HG03097 (cell line): Measurements from ENCODE around the gene TMPRSS6.
"Not testable (repeated sequence)": the region's sequence is repeated elsewhere in the genome, so short reads cannot be mapped to it uniquely, and the experiment has no call there.

Experiments
- ATAC-seq: cut with Tn5 transposase; IDR thresholded peaks from one replicate; pipeline ENCODE4 v1.9.1; 2021; ENCODE audit not compliant: unreplicated experiment, low FRiP score

TMPRSS6 gene

GRCh38 chr22:37090920-37091695, 18.4 kb downstream of the TMPRSS6 start:
- no peak for ATAC-seq

- no peak for ATAC-seq
Measured at GRCh38 chr22:37089434-37089833, 20.1 kb downstream of the TMPRSS6 start.

- no peak for ATAC-seq
Measured at GRCh38 chr22:37088750-37089408, 20.6 kb downstream of the TMPRSS6 start.

GRCh38 chr22:37088108-37088605, 21.4 kb downstream of the TMPRSS6 start:
- ATAC-seq = no peak

- no peak for ATAC-seq
Measured at GRCh38 chr22:37086184-37086583, 23.3 kb downstream of the TMPRSS6 start.

GRCh38 chr22:37084385-37084784, 25.1 kb downstream of the TMPRSS6 start:
- no peak for ATAC-seq

GRCh38 chr22:37083914-37084313, 25.6 kb downstream of the TMPRSS6 start:
- no peak for ATAC-seq

GRCh38 chr22:37082251-37082873, 27.2 kb downstream of the TMPRSS6 start:
- no peak for ATAC-seq

- no peak for ATAC-seq
Measured at GRCh38 chr22:37080838-37081237, 28.7 kb downstream of the TMPRSS6 start.

GRCh38 chr22:37080438-37080837, 29.1 kb downstream of the TMPRSS6 start:
- no peak for ATAC-seq

- no peak for ATAC-seq
Measured at GRCh38 chr22:37079668-37080171, 29.8 kb downstream of the TMPRSS6 start.

GRCh38 chr22:37079158-37079557, 30.4 kb downstream of the TMPRSS6 start:
- no peak for ATAC-seq

GRCh38 chr22:37077802-37078448, 31.6 kb downstream of the TMPRSS6 start:
- ATAC-seq = no peak

- no peak for ATAC-seq
Measured at GRCh38 chr22:37075822-37076433, 33.6 kb downstream of the TMPRSS6 start.

GRCh38 chr22:37075046-37075445, 34.5 kb downstream of the TMPRSS6 start:
- ATAC-seq = no peak

GRCh38 chr22:37074537-37074936, 35.0 kb downstream of the TMPRSS6 start:
- ATAC-seq = no peak

- no peak for ATAC-seq
Measured at GRCh38 chr22:37072673-37073072, 36.8 kb downstream of the TMPRSS6 start.

- ATAC-seq = not testable (repeated sequence)
Measured at GRCh38 chr22:37071850-37072592, 37.5 kb downstream of the TMPRSS6 start.

- ATAC-seq = no peak
Measured at GRCh38 chr22:37070744-37071143, 38.8 kb downstream of the TMPRSS6 start.

- ATAC-seq = no peak
Measured at GRCh38 chr22:37070334-37070733, 39.2 kb downstream of the TMPRSS6 start.
